Small intestine (tissue), 7 donors: Measurements from ENCODE around the gene WASL. TPM values are rescaled to one million over a fixed set of nuclear protein-coding genes. Genes with fewer than 3 reads are reported as not detected.
"Not testable (repeated sequence)": the region's sequence is repeated elsewhere in the genome, so short reads cannot be mapped to it uniquely, and the experiment has no call there.

ENCODE experiments used
- DNase-seq, 2 donors: peaks; one replicate each; pipeline versions ENCODE4 v3.0.0 to v3.0.0-alpha.2; 2013
- FAIRE-seq: peaks from 2 replicates; lab custom pipeline; 2012; peaks lifted over from hg19 to GRCh38; lab: Jason Lieb, UNC
- H3K27ac ChIP-seq, 3 donors: one replicate each; pipeline ENCODE4 v1.5.1; 2013; ENCODE audit warnings: low read length in 2 of 3, mild to moderate bottlenecking in 2 of 3, control low read depth in 1 of 3, inconsistent platforms in 1 of 3, low read depth in 1 of 3, moderate library complexity in 1 of 3
- H3K27me3 ChIP-seq, 3 donors: one replicate each; pipeline ENCODE4 v1.6.1; 2013; ENCODE audit warnings: low read length in 3 of 3, inconsistent platforms in 1 of 3; ENCODE audit not compliant: control insufficient read depth in 3 of 3, insufficient read depth in 3 of 3
- H3K36me3 ChIP-seq, 3 donors: one replicate each; pipeline ENCODE4 v1.6.1; 2013; ENCODE audit warnings: low read length in 3 of 3, inconsistent platforms in 1 of 3, low read depth in 1 of 3, mild to moderate bottlenecking in 1 of 3, moderate library complexity in 1 of 3; ENCODE audit not compliant: control insufficient read depth in 3 of 3, insufficient read depth in 2 of 3
- H3K4me1 ChIP-seq, 3 donors: one replicate each; pipeline ENCODE4 v1.6.1; 2013; ENCODE audit warnings: low read length in 2 of 3, inconsistent platforms in 1 of 3, low read depth in 1 of 3, mild to moderate bottlenecking in 1 of 3, moderate library complexity in 1 of 3; ENCODE audit not compliant: control insufficient read depth in 3 of 3, insufficient read depth in 2 of 3
- H3K4me3 ChIP-seq, 3 donors: one replicate each; pipeline ENCODE4 v1.5.1; 2013; ENCODE audit warnings: low read length in 3 of 3, control low read depth in 1 of 3, inconsistent platforms in 1 of 3, low read depth in 1 of 3, mild to moderate bottlenecking in 1 of 3, moderate library complexity in 1 of 3
- H3K9me3 ChIP-seq, 2 donors: one replicate each; pipeline ENCODE4 v1.6.1; 2013; ENCODE audit warnings: low read depth in 1 of 2, low read length in 1 of 2; ENCODE audit not compliant: control insufficient read depth in 2 of 2, insufficient read depth in 1 of 2
- WGBS, 3 donors: extraction: QIAGEN DNeasy Blood & Tissue Kit; methylation state at CpG; one replicate each; pipeline ENCODE4 v1.1.7; 2013; 5-methylcytosine and 5-hydroxymethylcytosine counted together
- polyA plus RNA-seq, 4 donors: library from polyadenylated mRNA; stranded (reverse) in 3 of 4; unstranded in 1 of 4; fragments of 200-250 nt in 3 of 4; fragments of 120-200 nt in 1 of 4; gene quantifications; one replicate each; pipeline versions ENCODE4 v1.2.1 to v1.2.3, GENCODE V29; 2013
- donor health status: healthy with polysubstance abuse.
- donor health status: control.
- donor health status: control.
- donor health status: Bipolar disorder and iron deficiency.
- donor health status: healthy.

Gene WASL
- polyA plus RNA-seq, 4 donors: 26.8 to 73.1 (median 36.3) TPM

DNA sequence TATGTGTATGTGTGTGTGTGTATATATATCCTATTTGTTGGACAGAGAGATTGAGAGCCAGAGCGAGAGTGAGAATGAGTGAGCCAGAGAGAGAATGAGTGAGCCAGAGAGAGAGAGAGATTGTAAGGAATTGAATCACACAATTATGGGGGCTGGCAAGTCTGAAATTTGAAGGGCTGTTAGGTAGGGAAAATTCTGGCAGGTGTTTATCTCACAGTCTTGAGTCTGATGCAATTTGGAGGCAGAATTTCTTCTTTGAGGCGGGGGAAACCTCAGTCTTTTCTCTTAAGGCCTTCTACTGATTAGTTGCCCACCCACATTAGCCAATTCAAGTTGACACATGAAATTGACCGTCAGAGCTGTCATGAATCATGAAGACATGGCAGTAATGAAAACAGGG, 41.0 kb upstream of the WASL start:
- FAIRE-seq: no peak
- no peak overlapping the region for H3K27ac ChIP-seq
- peaks cover 0 to 6% of the 10 kb centered on the region in 2 donors for H3K9me3 ChIP-seq
- no peaks in the 10 kb centered on the region for H3K27me3 ChIP-seq
- no peaks in the 10 kb centered on the region for H3K36me3 ChIP-seq
- H3K4me3 ChIP-seq: no peak overlapping the region
- 76 to 90% (median 83%) methylated on average over 3 of the region's 3 CpGs for WGBS, 3 donors
- no peak for DNase-seq
- peaks cover 0 to 5% (median under 1%) of the 10 kb centered on the region in 3 donors for H3K4me1 ChIP-seq

DNA sequence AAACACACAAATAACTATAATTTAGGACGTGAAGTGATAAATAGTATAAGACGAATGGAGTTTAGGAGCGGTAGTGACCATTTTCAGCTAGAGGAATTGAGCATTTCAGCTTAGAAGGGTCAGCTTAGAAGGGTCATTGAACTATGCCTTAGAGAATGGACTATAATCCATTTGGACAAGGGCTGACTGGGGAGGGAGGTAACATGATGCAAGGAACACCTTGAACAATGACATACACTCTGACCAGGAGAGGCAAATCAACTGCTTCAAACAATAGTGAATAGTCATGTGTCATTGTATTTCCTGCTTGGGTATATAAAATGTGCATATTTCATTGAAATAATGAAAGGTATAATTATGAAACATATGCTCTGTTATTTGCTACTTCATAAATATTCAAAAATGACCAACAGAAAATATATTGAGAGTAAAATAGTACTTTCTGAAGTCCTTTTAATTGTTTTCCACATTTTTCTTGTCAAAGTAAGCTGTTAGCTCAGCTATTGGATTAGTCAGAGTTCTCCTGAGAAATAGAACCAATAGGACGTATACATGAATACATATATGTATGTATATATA, 40.5 kb upstream of the WASL start:
- no peaks in the 10 kb centered on the region for H3K27me3 ChIP-seq
- no peak for FAIRE-seq
- no peak overlapping the region for H3K27ac ChIP-seq
- DNase-seq: no peak
- WGBS, 3 donors: 90 to 93% (median 90%) methylated on average over 4 of the region's 4 CpGs
- peaks cover 0 to 3% (median 0%) of the 10 kb centered on the region in 3 donors for H3K4me1 ChIP-seq
- H3K36me3 ChIP-seq: no peaks in the 10 kb centered on the region
- peaks cover 0 to under 1% of the 10 kb centered on the region in 2 donors for H3K9me3 ChIP-seq
- H3K4me3 ChIP-seq: no peak overlapping the region

DNA sequence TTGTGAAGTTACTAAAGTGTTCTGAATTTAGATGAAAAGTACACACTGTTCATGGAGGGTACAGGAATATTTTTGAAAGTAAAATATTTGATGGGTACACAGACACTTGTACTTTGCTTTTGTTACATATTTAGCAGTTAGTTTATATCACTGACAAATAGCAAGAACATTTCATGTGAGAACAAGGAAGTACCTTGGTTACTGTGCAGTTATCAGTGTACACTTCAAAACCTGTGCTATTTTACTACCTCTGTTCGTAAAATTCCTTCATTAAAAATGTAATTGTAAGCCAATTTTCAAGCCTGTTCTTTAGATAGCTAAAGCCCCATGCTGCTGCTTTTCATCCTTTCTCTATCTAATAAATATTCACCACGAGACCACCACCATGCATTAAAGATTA, 39.8 kb upstream of the WASL start:
- no peak for DNase-seq
- H3K36me3 ChIP-seq: no peaks in the 10 kb centered on the region
- no peak overlapping the region for H3K27ac ChIP-seq
- FAIRE-seq: no peak
- H3K27me3 ChIP-seq: no peaks in the 10 kb centered on the region
- peaks cover 0 to 3% (median 0%) of the 10 kb centered on the region in 3 donors for H3K4me1 ChIP-seq
- 32 to 62% (median 38%) methylated on average over 2 of the region's 2 CpGs for WGBS, 3 donors
- H3K4me3 ChIP-seq: no peak overlapping the region
- H3K9me3 ChIP-seq: no peaks in the 10 kb centered on the region

DNA sequence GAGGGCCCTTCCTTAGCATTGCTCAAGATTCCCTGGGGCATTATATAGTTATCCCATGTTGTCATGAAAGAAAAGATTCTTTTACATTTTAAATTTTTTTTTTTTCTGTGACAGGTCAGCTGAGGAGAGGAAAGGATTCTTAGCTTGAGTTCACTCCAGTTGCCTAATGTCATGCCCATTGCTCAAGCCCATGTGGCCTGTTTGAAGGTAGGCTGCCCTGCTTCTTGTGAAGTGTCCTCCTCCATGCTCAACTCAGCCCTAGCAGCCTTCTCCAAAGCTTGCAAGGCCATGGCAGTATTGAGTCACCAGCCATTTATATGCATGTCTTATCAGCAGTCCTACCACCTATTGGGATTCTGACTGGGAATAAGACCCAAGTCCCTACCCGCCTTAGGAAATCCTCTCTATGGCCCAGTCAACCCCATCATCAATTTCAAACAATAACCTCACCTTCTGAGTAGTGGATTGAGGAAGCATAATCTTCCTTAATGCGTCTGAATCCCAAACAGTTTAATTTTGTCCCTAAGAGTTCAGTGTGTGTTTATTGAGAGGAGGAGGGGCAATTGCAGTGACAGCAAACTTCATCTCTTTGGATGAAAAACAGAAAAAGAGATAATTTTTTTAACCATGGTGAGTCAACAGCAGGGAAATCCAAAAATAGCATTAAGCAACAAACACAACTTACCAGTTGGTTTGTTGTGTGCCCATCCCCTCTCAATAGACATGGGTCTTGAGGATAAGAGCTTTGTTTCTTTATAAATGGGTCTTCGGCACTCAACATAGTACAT, 38.6 kb upstream of the WASL start:
- WGBS, 3 donors: 90 to 97% (median 95%) methylated on average over 3 of the region's 3 CpGs
- FAIRE-seq (no peak), DNase-seq (no peak)

DNA sequence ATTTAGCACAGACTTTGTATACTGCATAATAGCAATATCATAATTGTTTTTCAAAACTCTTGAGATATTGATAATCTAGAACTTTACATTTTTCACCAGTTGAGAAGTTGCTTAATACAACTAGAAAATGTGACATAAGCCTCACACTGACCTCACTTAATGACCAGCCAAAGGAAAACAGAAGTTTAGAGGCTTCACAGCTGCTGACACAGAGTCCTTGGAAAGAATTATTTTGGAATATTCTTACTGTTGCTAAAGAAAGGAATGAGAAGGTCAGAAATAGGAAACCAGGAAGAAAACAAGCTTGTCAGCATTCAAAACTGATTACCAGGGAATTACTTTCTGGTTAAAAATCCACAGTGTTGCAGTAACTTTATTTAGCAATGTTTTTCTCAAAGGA, 35.5 kb upstream of the WASL start:
- no peak overlapping the region for H3K4me3 ChIP-seq
- no peaks in the 10 kb centered on the region for H3K36me3 ChIP-seq
- H3K27ac ChIP-seq: no peak overlapping the region
- peaks cover 0 to 13% (median 0%) of the 10 kb centered on the region in 3 donors for H3K4me1 ChIP-seq
- no peaks in the 10 kb centered on the region for H3K9me3 ChIP-seq
- FAIRE-seq (no peak), DNase-seq (no peak)
- H3K27me3 ChIP-seq: no peaks in the 10 kb centered on the region

More for the DNA sequence above, 38.6 kb upstream of the WASL start:
- H3K36me3 ChIP-seq: no peaks in the 10 kb centered on the region
- H3K4me3 ChIP-seq: no peak overlapping the region
- H3K9me3 ChIP-seq: no peaks in the 10 kb centered on the region
- H3K27me3 ChIP-seq: no peaks in the 10 kb centered on the region
- no peak overlapping the region for H3K27ac ChIP-seq
- H3K4me1 ChIP-seq: peaks cover 0 to 3% (median 0%) of the 10 kb centered on the region in 3 donors

DNA sequence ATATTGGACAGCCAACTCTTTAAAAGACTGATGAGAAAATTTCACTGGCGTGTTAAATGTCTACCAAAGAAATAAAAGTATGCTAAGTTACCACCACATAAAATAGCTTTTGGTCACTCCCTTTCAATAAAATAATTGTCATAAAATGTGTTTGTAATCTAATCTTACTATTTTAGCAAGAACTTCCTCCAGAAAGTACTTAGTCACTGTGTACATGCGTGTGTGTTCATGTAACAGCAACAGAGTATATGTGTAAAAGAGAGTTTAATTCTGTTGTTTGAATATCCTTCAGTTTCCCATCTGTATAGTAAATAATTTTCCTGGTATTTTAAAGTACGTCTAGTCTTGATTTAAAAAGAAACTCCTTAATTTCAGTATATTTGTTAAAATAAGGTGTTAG, 35.0 kb upstream of the WASL start:
- DNase-seq (peak in 1 of 2 donors; percentile 63), FAIRE-seq (peak; percentile 74)
- peaks cover 0 to 10% (median 0%) of the 10 kb centered on the region in 3 donors for H3K4me1 ChIP-seq
- no peak overlapping the region for H3K27ac ChIP-seq
- WGBS, 3 donors: 28 to 56% (median 46%) methylated on average over 3 of the region's 3 CpGs
- no peaks in the 10 kb centered on the region for H3K36me3 ChIP-seq
- H3K4me3 ChIP-seq: no peak overlapping the region
- H3K27me3 ChIP-seq: no peaks in the 10 kb centered on the region
- H3K9me3 ChIP-seq: no peaks in the 10 kb centered on the region

DNA sequence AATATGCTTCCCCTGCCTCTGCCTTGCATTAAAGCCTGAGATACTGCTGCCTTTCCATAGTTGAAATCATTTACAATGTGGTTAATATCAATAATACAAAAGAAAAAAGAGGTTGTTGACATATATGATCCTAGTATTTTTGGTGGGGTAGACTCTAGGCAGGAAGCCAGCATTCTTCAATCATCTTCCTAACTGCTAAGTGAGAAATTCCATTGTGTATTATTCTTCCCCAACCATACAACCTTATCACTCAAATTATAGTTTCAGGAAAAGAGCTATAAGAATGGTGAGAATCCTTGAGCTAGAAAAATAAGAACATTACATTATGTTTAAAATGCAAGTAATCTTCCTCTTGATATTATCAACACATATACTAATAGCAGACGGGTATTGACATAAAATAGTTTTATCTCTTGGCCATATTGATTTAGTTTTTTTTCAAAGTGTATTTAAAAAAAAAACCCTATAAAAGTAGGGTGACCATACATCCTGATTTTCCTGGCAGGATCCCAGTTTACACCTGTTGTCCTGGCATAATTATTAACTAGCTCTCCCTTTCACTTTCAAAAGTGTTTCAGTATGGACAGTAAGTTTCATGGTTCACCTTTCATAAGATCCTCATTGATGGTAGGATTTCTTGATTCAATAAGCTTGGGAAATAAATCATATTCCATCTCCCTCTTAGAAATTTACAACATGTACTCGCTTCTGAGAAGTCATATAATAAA, 33.4 kb upstream of the WASL start:
- Histone ChIP-seq H3K4me1 (peaks cover 0 to 10% (median 0%) of the 10 kb centered on the region in 3 donors), H3K27ac (no peak overlapping the region), H3K36me3 (no peaks in the 10 kb centered on the region), H3K4me3 (no peak overlapping the region), H3K27me3 (no peaks in the 10 kb centered on the region), H3K9me3 (no peaks in the 10 kb centered on the region)
- WGBS, 3 donors: 15 to 53% (median 36%) methylated on average over 2 of the region's 2 CpGs
- DNase-seq (peak; percentile 76 to 84), FAIRE-seq (peak; percentile 86)

DNA sequence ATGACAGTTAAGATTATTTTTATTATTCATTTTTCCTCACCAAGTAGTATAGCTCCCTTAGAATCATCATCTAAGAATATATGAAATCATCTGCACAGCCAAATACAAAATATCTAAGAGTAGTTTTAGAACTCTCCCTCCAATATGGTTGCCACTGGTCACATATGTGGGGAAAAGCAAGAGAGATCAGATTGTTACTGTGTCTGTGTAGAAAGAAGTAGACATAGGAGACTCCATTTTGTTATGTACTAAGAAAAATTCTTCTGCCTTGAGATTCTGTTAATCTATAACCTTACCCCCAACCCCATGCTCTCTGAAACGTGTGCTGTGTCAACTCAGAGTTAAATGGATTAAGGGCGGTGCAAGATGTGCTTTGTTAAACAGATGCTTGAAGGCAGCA, 31.7 kb upstream of the WASL start:
- H3K27me3 ChIP-seq, H3K36me3 ChIP-seq, H3K9me3 ChIP-seq, FAIRE-seq, H3K4me3 ChIP-seq, H3K27ac ChIP-seq, DNase-seq: not testable (repeated sequence)
- WGBS, 3 donors: 50 to 57% methylated on average over 2 of the region's 2 CpGs; no CpG with 5 or more reads in 1 of the 3 donors
- peaks cover 0 to 10% (median 0%) of the 10 kb centered on the region in 3 donors for H3K4me1 ChIP-seq
